HL-60/S4 treated with retinoic acid at 250 ng/mL for 4 days and 3 days (cell line): ENCODE data around the gene SMARCB1.

Experiments used
- in situ Hi-C: fragments of 300-500 bp; cut with MboI; formaldehyde crosslinking; loops from 2 replicates; pipeline ENCODE4 v1.7.0; 2022; ENCODE audit warnings: low sequenced_read_pairs

SMARCB1 gene

DNA sequence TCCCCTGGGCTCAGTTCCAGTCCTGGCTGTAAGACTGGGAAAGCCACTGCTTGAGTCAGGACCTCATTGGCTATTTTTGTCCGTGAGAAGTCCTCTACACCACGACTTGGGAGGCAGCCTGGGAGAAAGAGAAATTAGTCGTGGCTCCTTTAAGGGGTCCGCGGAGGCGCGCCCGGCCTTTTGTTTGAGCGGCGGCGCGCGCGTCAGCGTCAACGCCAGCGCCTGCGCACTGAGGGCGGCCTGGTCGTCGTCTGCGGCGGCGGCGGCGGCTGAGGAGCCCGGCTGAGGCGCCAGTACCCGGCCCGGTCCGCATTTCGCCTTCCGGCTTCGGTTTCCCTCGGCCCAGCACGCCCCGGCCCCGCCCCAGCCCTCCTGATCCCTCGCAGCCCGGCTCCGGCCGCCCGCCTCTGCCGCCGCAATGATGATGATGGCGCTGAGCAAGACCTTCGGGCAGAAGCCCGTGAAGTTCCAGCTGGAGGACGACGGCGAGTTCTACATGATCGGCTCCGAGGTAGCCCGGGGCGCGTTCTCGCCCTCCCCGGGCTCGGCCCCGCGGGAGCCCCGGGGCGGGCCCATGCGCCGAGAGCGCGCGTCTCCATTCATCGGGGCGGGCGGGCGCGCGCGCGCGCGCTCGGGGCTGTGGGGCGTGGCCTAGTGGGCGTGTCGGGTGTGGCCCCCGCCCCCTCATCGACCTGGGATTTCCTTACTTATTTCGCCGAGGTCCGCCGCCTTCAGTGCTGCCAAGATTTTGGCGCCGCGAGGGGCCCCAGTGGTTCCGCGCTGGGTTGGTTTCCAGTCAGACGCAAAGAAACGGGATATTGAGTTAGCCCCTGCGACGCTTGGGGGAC lies at the start of gene SMARCB1:
SMARCB1 (plus strand) TSS at position 215 of the 848 bp plus-strand sequence; CDS start at position 419, 204 bp downstream.
- in situ Hi-C loops, result no loop called here

DNA sequence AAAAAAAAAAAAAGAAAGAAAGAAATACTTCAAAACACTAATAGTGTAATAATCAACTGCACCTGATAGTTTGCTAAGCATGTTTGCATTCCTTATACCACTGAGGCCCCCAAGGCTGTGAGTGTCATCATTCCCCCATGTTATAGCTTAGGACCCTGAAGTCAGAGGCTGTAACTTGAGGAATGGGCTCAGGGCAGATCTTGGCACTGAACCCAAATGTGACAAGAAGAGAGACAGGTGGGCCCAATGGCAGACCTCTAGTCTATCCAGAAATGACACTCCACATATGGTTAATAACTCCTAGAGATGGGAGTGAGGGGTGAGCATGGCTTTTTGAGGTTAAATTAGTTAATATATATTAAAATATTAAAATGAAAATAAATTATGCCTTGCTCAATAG lies 49.1 kb upstream of the SMARCB1 start:
- in situ Hi-C loops, result no loop called here

DNA sequence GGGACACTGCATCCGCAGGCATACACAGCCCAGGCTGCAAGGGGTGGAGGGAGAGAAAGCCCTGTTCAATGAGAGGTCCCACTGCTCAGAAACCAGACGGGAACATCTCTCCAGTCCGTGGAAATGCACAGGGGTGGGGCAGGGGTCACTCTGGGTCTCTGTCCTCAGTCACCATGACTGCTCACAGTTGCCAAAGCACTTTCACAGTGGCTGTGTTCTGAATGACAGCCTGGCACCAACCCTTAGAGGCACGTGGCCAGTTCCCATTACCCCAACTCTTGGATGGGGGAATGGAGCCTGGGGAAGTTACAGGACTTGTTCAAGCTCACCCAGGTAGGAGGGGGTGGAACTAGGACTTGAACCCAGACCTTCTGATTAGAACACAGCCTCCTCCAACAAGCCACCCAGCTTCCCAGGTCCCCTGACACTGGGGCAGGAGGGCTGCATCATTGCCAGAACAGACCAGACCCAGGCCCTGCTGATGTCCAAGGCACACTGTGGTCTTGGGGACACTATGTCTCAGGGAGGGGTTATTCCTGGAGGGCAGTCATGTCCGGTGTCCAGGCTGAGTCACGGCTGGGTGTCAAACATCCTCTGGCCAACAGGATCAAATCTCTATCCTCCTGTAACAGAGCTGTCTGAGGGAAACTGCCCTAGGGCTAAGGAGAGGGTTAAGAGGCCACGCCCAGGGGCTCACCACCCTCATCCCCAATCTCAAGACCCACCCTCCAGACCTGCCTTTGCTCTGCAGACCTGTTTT lies 44.1 kb upstream of the SMARCB1 start:
- in situ Hi-C loops, result no loop called here

DNA sequence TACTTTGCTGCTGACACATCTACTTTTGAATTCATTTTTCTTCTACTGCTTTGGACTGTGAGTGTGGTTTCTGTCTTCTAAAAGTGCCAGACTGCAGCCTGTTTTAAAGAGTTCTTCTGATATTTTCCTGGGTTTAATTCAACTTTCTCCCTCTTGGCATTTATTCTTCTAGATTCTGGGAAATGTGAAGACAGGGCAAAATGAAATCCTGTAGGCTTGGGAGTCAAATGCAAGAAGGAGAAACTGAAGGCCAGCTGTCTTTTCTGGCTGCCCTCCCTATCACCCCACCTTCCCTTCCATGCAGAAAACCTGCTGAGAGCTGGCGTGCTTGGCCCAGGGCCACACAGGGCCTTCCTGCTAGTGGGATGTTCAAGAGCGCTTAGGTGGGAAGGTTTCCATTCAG lies 43.5 kb upstream of the SMARCB1 start:
- in situ Hi-C loops, result no loop called here

DNA sequence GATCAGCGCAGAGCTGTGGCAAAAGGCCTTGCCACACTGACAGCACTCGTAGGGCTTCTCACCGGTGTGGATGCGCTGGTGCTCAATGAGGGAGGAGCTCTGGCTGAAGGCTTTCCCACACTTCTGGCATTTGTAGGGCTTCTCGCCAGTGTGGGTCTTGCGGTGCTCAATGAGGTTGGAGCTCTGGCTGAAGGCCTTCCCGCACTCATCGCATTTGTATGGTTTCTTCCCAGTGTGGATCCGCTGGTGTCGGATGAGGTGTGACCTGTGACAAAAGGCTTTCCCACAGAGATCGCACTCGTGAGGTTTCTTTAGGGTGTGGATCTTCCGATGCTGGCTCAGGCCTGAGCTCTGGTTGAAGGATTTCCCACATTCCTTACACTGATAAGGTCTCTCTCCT lies 42.8 kb upstream of the SMARCB1 start:
- in situ Hi-C loops, result no loop called here

DNA sequence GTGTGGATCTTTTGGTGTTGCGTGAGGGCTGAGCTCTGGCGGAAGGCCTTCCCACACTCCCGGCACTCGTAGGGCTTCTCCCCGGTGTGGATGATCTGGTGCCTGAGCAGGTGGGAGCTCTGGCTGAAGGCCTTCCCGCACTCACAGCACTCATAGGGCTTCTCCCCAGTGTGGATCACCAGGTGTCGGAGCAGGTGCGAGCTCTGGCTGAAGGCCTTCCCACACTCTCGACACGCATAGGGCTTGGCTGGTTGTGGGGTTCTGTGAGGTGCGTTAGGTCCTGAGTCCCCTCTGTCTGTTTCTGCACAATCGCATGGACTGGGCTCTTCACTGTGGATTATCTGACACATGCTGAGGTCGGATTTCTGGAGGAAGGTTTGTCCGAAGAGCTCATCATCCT lies 42.3 kb upstream of the SMARCB1 start:
- in situ Hi-C loops, result no loop called here

DNA sequence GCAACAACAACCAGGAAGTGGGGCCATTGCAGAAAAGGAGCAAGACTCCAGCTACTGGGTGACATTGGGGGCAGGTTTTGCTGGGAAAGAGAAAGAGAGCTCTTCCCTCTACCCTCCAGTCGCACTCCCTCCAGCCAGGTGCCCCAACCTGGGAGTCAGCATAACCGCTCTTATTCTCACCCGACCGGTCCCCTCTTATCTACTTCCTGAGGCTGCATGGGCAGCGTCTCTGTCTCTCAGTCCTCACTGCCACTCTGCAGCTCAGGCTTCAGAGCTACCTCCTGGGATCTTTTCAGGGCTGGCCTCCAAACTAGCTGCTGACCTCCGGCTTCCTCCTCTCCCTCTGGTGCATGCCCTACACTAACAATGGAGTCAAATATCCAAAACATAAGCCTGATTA lies 41.0 kb upstream of the SMARCB1 start:
- in situ Hi-C loops, result no loop called here

DNA sequence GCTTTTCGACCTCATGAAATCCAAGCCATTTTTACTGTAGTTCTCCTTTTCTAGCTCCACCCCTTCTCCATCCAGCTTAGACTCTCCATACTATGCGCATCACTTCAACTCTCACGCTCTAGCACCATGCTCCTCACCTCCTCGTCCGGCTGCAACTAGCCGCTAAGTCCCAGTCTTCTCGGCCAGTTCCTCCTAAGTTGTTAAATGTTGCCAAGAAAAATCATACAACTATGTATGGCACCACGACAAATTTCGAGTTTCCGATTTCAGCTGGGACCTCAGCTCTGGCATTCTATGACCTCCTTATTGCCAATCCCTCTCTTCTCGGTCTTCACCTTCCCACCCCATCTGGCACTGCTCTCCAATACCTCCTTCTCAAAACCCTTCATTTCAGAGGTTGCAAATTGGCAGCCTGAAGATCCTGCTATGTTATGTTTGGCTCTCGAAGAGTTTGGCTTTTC lies 36.9 kb upstream of the SMARCB1 start:
- in situ Hi-C loops, result no loop called here

DNA sequence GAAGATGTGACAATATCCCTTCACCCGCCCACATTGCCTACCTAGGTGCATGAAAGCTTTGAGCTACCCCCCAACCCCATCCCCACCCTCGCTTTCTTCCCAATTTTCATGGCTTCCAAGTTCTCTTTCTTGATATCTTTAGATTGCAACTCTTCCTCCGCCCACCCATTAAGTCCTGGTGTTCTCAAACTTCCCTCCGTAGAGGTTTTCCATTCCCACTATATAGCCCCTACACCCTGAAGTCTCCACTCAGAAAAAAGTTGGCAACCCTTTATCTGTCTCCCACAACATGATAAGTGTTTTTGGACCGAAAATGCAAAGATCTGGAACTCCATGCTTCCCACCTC lies 36.4 kb upstream of the SMARCB1 start:
- in situ Hi-C loops, result no loop called here

DNA sequence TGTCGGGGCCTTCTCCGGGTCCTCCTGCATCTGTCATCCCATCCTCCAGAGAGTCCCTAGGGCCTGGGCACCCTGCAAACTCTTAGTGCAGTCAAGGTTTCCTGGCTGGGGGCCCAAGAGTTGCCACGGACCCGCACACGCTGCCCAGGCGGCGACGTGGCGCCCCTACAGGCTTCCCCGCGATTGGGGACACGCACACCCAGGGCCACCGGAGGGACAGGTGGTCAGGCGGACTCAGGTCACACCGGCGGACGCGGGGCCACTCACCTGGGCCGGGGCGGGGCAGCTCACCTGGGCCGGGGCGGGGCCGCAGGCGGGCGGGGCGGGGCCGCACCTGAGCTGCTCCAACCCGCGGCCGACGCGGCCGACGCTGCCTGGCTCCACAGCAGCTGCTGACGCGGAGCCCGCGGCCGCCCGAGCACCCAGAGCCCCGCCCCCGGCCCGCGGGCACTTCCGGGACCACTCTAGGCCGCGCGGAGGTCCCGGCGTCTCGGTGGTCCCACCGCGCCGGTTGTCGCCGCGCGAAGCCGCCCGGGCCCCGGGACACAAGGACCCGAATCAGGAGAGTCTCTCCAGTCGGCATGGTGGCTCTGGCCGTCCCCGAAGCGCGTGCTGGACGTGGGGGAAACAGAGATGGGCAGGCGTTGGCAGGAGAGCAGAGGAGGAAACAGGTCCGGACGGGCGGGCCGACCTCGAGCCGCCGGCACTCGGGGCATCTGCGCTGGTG lies 35.9 kb upstream of the SMARCB1 start, which contains the start of gene ZNF70:
ZNF70 (minus strand) TSS at position 399 of the 727 bp plus-strand sequence. CDS start 5,972 bp downstream, outside the sequence.
- in situ Hi-C loops, result no loop called here

DNA sequence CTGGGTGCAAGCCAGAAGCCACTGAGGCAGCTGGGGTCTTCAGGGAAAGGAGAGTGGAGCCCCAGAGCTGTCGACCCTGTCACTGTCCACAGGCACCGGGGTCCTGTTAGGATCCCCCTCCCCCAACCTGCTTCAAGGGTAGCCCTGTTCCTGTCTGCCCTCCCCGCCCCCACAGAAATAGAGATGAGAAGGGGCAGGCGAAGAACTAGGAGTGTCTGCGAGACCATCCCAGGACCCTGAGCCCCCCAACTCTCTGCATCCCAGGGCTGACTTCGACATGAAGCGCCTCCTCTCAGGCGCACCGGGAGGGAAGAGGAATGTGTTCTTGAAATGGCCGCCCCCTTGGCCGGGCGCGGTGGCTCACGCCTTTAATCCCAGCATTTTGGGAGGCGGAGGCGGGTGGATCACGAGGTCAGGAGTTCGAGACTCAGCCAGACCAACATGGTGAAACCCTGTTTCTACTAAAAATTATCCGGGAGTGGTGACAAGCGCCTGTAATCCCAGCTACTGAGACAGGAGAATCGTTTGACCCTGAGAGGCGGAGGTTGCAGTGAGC lies 35.2 kb upstream of the SMARCB1 start:
- in situ Hi-C loops, result no loop called here

DNA sequence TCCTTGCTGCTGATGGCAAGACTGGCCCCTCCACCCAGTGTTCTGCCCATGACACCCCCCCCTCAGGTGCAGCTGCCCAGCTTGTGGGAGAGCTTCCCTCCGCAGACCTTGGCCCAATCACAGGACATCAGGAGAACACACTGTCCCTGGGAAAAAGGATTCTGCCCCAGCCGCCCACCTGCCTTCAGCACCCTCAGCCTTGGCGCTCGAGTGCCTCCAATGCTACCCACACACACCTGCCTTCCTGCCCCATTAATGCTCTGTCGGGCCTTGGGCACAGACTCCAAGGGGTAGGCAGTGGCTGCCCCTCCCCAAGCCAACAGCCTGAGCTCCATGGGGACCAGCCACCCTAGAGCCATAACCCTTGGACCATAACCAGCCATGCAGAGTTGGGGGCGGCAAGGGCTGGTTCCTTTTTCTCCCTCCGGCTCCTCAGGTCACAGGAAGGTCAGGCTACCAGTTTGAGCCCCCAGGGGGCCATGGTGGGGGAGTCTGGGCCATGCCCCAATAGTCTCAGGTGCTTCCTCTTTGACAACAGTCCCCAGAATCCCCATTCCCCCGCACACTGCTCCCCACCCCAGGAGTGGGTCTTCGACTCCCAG lies 34.6 kb upstream of the SMARCB1 start:
- in situ Hi-C loops, result no loop called here

DNA sequence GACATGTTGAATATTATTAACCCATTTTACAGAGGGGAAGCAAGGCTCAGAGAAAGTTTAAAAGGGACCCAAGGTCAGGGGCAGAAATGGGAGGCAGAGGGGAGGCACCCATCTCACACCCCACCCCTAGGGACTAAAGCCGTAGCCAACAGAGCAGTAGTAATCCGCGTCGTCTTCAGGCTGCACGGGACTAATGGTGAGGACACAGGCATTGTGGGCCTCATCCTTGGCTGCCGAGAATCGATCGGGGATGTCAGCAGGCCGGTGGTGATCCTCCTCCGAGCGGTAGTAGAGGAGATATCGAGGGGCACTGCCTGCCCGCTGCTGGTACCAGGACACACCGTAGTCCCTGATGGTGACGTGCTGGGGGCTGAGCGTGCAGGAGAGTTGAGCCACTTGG lies 34.0 kb upstream of the SMARCB1 start:
- in situ Hi-C loops, result no loop called here

DNA sequence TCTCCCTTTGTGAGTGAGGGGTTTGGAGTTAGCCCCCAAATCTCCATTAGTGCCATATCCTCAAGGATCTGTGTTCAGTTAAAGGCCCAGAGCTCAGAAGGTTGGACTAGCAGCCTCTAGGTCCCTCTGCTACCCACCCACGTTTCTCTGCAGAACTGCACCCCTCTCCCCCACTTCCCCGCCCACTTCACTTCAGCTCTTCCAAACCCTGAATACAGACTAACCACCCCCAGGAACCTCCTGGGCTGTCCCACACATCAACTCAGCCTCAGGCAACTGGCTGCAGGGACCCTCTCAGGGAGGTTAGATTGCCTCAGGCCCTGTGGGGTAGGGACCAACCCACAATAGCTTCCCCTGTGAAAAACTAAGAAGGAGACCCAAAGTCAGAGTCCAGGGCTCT lies 33.4 kb upstream of the SMARCB1 start:
- in situ Hi-C loops, result no loop called here

DNA sequence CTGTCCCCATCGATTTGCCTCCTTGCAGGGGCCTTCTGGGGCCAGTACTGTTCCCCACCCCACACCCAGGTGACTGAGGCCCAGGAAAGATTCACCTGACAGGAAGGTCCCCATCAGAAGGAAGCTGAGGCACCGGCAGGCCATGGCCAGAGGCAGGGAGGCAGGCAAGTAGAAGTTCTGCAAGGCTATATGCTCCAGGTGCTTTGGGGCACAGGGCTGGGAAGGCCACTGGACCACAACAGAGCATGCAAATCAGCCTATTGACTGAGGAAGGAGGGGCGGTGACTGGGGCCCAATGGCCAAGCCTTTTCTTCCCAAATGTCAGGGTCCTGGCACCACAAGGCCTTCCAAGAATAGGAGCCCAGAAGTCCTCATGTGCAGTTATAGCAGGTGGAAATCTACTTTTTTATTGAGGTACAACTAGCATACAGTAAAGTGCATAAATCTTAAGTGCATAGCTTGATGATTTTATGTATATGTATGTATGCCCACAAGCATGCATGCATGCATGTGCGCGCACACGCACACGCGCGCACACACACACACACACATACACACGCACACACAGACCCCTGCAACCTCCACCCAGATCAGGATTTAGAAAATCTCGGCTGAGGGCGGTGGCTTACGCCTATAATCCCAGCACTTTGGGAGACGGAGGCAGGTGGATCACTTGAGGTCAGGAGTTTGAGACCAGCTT lies 32.4 kb upstream of the SMARCB1 start, which contains the start of gene VPREB3:
VPREB3 (minus strand) TSS at position 206 of the 700 bp plus-strand sequence; CDS start at position 144, 62 bp downstream.
- in situ Hi-C loops, result no loop called here

DNA sequence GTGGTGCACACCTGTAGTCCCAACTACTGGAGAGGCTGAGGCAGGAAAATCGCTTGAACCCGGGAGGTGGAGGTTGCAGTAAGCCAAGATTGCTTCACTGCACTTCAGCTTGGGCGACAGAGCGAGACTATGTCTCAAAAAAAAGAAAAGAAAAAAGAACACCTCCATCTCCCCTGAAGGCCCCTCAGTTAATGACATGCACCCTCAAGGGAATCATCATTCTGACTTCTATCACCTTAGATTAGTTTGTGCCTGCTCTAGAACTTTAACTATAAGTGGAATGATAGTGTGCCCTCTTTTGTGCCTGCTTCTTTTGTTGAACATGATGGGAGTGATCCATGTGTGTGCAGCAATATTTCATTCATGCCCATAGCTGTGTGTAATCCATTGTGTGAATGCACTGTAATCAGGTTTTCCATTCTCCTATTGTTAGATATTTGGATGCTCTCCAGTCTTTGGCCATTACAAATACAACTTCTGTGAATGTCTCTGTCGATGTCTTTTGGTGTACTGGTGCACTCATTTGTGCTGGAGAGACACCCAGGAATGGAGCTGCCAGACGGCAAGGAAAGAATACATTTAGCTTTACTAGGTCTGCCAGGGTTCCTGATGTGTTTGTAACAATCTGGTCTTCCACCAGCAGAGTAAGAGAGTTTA lies 31.7 kb upstream of the SMARCB1 start:
- in situ Hi-C loops, result no loop called here

DNA sequence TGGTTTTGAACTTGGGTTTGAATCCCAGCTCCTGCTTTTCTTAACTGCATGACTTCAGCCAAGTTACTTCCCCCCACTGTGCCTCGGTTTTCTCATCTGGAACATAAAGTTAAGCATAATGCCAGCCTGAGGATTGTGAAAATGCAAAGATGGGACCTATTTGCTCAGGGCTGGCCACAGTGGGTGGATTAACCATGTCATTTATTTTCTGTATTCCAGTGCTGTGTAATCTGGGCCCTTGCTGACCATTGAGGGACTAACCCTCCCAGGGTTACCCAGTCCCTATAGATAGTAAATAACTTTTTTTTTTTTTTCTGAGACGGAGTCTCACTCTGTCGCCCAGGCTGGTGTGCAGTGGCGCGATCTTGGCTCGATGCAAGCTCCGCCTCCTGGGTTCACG lies 31.1 kb upstream of the SMARCB1 start:
- in situ Hi-C loops, result no loop called here

DNA sequence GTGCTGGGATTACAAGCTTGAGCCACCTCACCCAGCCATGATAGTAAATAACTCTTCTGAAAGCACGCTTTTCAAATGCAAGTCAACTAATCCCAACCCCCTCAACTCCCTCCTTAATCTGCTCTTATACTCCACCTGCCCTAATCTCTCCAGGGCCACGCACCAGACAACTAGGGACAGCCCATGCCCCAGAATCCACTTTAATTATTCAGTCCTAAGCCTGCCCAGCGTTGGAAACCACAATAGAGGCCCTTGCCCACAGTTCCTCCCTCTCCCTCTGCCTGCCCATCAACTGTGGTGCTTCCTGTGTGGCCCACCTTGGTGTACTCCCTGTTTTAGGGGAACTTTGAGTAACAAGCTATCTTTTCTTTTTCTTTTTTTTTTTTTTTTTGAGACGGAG lies 29.9 kb upstream of the SMARCB1 start:
- in situ Hi-C loops, result no loop called here

DNA sequence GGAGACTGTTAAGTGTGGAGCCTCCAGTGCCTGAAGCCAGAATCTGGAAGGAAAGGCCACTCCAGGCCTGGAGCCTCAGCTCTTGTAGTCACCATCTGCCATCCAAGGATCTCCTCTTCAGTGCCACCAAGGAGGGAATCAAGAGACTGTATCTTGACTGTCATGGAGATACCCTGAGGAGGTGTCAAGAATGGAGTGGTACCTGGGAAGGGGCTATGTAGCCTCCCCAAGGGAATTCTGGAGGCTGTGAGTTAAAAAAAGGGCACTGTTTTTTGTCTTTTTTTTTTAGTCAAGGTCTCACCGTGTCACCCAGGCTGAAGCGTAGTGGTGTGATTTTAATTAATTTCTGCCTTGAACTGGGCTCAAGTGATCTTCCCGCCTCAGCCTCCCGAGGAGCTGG lies 27.2 kb upstream of the SMARCB1 start:
- in situ Hi-C loops, result no loop called here
